ENCODE measurements around the gene HPS4. TPM values are rescaled to one million over a fixed set of nuclear protein-coding genes. Genes with fewer than 3 reads are reported as not detected.

The HPS4 gene
- total and polyA plus RNA-seq, 8 donors: 10.3 to 46.1 (median 24.3) TPM

- Histone ChIP-seq H3K36me3 (peaks cover 0 to 31% (median 22%) of the 10 kb centered on the region in 4 donors), H3K27ac (no peak overlapping the region), H3K27me3 (no peaks in the 10 kb centered on the region), H3K4me1 (peaks cover 51 to 81% (median 66%) of the 10 kb centered on the region in 4 donors), H3K9me3 (no peaks in the 10 kb centered on the region), H3K4me3 (peak overlapping the region in 1 of 4 donors; percentile 85)
- 34 to 44% (median 36%) methylated on average over 5 of the region's 5 CpGs for WGBS, 5 donors
- DNase-seq: no peak
- TF ChIP-seq EP300 (IDR thresholded peaks at IDR 0.05): no peak
- TF ChIP-seq CTCF (IDR thresholded peaks at IDR 0.05): no peak
- TF ChIP-seq POLR2AphosphoS5 (IDR thresholded peaks at IDR 0.05): no peak
- no peak for TF ChIP-seq POLR2A (IDR thresholded peaks at IDR 0.05)
- intact Hi-C loops (cut with DNase I; ENCODE audit: low total_unique reads): no loop called here
These were observed 1.4 kb downstream of the HPS4 start for GRCh38 chr22:26482161-26482560.

GRCh38 chr22:26481694-26482093, 1.9 kb downstream of the HPS4 start:
- H3K36me3 ChIP-seq: peaks cover 4 to 32% (median 23%) of the 10 kb centered on the region in 4 donors
- no peaks in the 10 kb centered on the region for H3K27me3 ChIP-seq
- H3K9me3 ChIP-seq: no peaks in the 10 kb centered on the region
- WGBS, 5 donors: 72 to 83% (median 76%) methylated on average over 4 of the region's 4 CpGs
- peaks cover 51 to 81% (median 66%) of the 10 kb centered on the region in 4 donors for H3K4me1 ChIP-seq
- no peak for TF ChIP-seq CTCF (IDR thresholded peaks at IDR 0.05)
- DNase-seq: no peak
- intact Hi-C loops (cut with DNase I; ENCODE audit: low total_unique reads): no loop called here
- no peak overlapping the region for H3K27ac ChIP-seq
- no peak overlapping the region for H3K4me3 ChIP-seq

- intact Hi-C loops (cut with DNase I; ENCODE audit: low total_unique reads): no loop called here
- Histone ChIP-seq H3K4me3 (no peak overlapping the region), H3K36me3 (peaks cover 7 to 35% (median 27%) of the 10 kb centered on the region in 4 donors), H3K9me3 (no peaks in the 10 kb centered on the region), H3K27me3 (no peaks in the 10 kb centered on the region), H3K27ac (no peak overlapping the region), H3K4me1 (peaks cover 51 to 81% (median 66%) of the 10 kb centered on the region in 4 donors)
- DNase-seq: no peak
- 57 to 69% (median 60%) methylated on average over 6 of the region's 6 CpGs for WGBS, 5 donors
- TF ChIP-seq POLR2A (IDR thresholded peaks at IDR 0.05): no peak
- no peak for TF ChIP-seq POLR2AphosphoS5 (IDR thresholded peaks at IDR 0.05)
- no peak for TF ChIP-seq EP300 (IDR thresholded peaks at IDR 0.05)
- no peak for TF ChIP-seq CTCF (IDR thresholded peaks at IDR 0.05)
These were observed 2.4 kb downstream of the HPS4 start for GRCh38 chr22:26481112-26481693.

GRCh38 chr22:26480611-26480932, 3.0 kb downstream of the HPS4 start:
- TF ChIP-seq CTCF (IDR thresholded peaks at IDR 0.05) (no peak), EP300 (IDR thresholded peaks at IDR 0.05) (no peak)
- peaks cover 51 to 75% (median 62%) of the 10 kb centered on the region in 4 donors for H3K4me1 ChIP-seq

More at GRCh38 chr22:26480611-26480932, 3.0 kb downstream of the HPS4 start:
- 56 to 78% (median 68%) methylated on average over 1 to 2 of the region's 2 CpGs for WGBS, 5 donors
- no peak for DNase-seq
- intact Hi-C loops (cut with DNase I; ENCODE audit: low total_unique reads): no loop called here
- peak overlapping the region in 1 of 5 donors; percentile 60 for H3K27ac ChIP-seq
- no peaks in the 10 kb centered on the region for H3K27me3 ChIP-seq
- peaks cover 10 to 38% (median 30%) of the 10 kb centered on the region in 4 donors for H3K36me3 ChIP-seq
- peak overlapping the region in 1 of 4 donors; percentile 34 for H3K4me3 ChIP-seq
- no peaks in the 10 kb centered on the region for H3K9me3 ChIP-seq

Data from stomach (tissue), 9 donors.